ENCODE results near the gene AGBL2. TPM values are rescaled to one million over a fixed set of nuclear protein-coding genes. Genes with fewer than 3 reads are reported as not detected.
"Not testable (repeated sequence)": the region's sequence is repeated elsewhere in the genome, so short reads cannot be mapped to it uniquely, and the experiment has no call there.

AGBL2 gene
- total and polyA plus RNA-seq, 2 donors (not counting 1 experiment from before 2014, with no cell fraction given): 1.2 to 2.1 TPM

- Histone ChIP-seq H3K27me3 (ENCODE audit: control insufficient read depth, insufficient read depth, low read length) (no peaks in the 10 kb centered on the region), H4K20me1 (ENCODE audit: control insufficient read depth, extremely low read depth, insufficient read depth, low read length) (no peaks in the 10 kb centered on the region), H2AFZ (ENCODE audit: low read length) (no peak overlapping the region), H3K4me2 (ENCODE audit: extremely low read depth, insufficient read depth, low read length) (no peak overlapping the region), H3K79me2 (ENCODE audit: control insufficient read depth, insufficient read depth, low read length) (no peaks in the 10 kb centered on the region), H3K9ac (ENCODE audit: insufficient read depth, low read length) (no peak overlapping the region), H3K4me1 (ENCODE audit: control insufficient read depth, extremely low read depth, insufficient read depth, low read length) (no peaks in the 10 kb centered on the region), H3K9me3 (ENCODE audit: control insufficient read depth, insufficient read depth, low read depth, low read length) (no peaks in the 10 kb centered on the region), H3K27ac (ENCODE audit: insufficient read depth, low read length) (no peak overlapping the region), H3K4me3 (replicated peaks in 1 of 4; ENCODE audit: control extremely low read depth in 1 of 4, insufficient read depth in 1 of 4, low read depth in 3 of 4, low read length in 4 of 4) (no peak overlapping the region), H3K36me3 (ENCODE audit: control insufficient read depth, insufficient read depth, low read length) (no peaks in the 10 kb centered on the region)
- TF ChIP-seq EZH2 (IDR thresholded peaks at IDR 0.05; ENCODE audit: low read length, missing control alignments) (no peak), CTCF (conservative IDR thresholded peaks at IDR 0.05 in 1 of 2, IDR thresholded peaks at IDR 0.05 in 1 of 2; ENCODE audit: low read depth in 1 of 2, low read length in 2 of 2) (no peak)
- DNase-seq (ENCODE audit: low read depth in 2 of 2): peak in 1 of 2 donors; percentile 65
These were observed 48.0 kb downstream of the AGBL2 start for GRCh38 chr11:47667135-47667534.

- not testable (repeated sequence) for H3K4me3 ChIP-seq (replicated peaks in 1 of 4; ENCODE audit: control extremely low read depth in 1 of 4, insufficient read depth in 1 of 4, low read depth in 3 of 4, low read length in 4 of 4); H3K9me3 ChIP-seq (ENCODE audit: control insufficient read depth, insufficient read depth, low read depth, low read length); H2AFZ ChIP-seq (ENCODE audit: low read length); H3K4me1 ChIP-seq (ENCODE audit: control insufficient read depth, extremely low read depth, insufficient read depth, low read length); H3K27ac ChIP-seq (ENCODE audit: insufficient read depth, low read length); H3K36me3 ChIP-seq (ENCODE audit: control insufficient read depth, insufficient read depth, low read length); H4K20me1 ChIP-seq (ENCODE audit: control insufficient read depth, extremely low read depth, insufficient read depth, low read length); H3K79me2 ChIP-seq (ENCODE audit: control insufficient read depth, insufficient read depth, low read length); H3K9ac ChIP-seq (ENCODE audit: insufficient read depth, low read length); H3K4me2 ChIP-seq (ENCODE audit: extremely low read depth, insufficient read depth, low read length); H3K27me3 ChIP-seq (ENCODE audit: control insufficient read depth, insufficient read depth, low read length); DNase-seq (ENCODE audit: low read depth in 2 of 2)
These were observed 50.2 kb downstream of the AGBL2 start for GRCh38 chr11:47664936-47665335.

- H4K20me1 ChIP-seq (ENCODE audit: control insufficient read depth, extremely low read depth, insufficient read depth, low read length): no peaks in the 10 kb centered on the region
- no peak overlapping the region for H2AFZ ChIP-seq (ENCODE audit: low read length)
These were observed 53.9 kb downstream of the AGBL2 start for GRCh38 chr11:47661245-47661644.

More at GRCh38 chr11:47661245-47661644, 53.9 kb downstream of the AGBL2 start:
- no peaks in the 10 kb centered on the region for H3K9me3 ChIP-seq (ENCODE audit: control insufficient read depth, insufficient read depth, low read depth, low read length)
- H3K27me3 ChIP-seq (ENCODE audit: control insufficient read depth, insufficient read depth, low read length): no peaks in the 10 kb centered on the region
- no peak for DNase-seq (ENCODE audit: low read depth in 2 of 2)
- no peak overlapping the region for H3K4me3 ChIP-seq (replicated peaks in 1 of 4; ENCODE audit: control extremely low read depth in 1 of 4, insufficient read depth in 1 of 4, low read depth in 3 of 4, low read length in 4 of 4)
- no peaks in the 10 kb centered on the region for H3K79me2 ChIP-seq (ENCODE audit: control insufficient read depth, insufficient read depth, low read length)
- TF ChIP-seq EZH2 (IDR thresholded peaks at IDR 0.05; ENCODE audit: low read length, missing control alignments): no peak
- TF ChIP-seq CTCF (conservative IDR thresholded peaks at IDR 0.05 in 1 of 2, IDR thresholded peaks at IDR 0.05 in 1 of 2; ENCODE audit: low read depth in 1 of 2, low read length in 2 of 2): no peak
- no peak overlapping the region for H3K9ac ChIP-seq (ENCODE audit: insufficient read depth, low read length)
- no peaks in the 10 kb centered on the region for H3K4me1 ChIP-seq (ENCODE audit: control insufficient read depth, extremely low read depth, insufficient read depth, low read length)
- H3K36me3 ChIP-seq (ENCODE audit: control insufficient read depth, insufficient read depth, low read length): no peaks in the 10 kb centered on the region
- no peak overlapping the region for H3K4me2 ChIP-seq (ENCODE audit: extremely low read depth, insufficient read depth, low read length)
- no peak overlapping the region for H3K27ac ChIP-seq (ENCODE audit: insufficient read depth, low read length)
